Measurements from ENCODE around the gene OR1D2. TPM values are rescaled to one million over a fixed set of nuclear protein-coding genes. Genes with fewer than 3 reads are reported as not detected.

OR1D2 gene
- total RNA-seq, 1 experiment from 2014 or later: not detected

GRCh38 chr17:3039736-3040135, 64.5 kb downstream of the OR1D2 start:
- no peaks in the 10 kb centered on the region for H4K20me1 ChIP-seq (ENCODE audit: insufficient read depth)
- peaks cover 7% of the 10 kb centered on the region; the same call in 1 of the 2 replicates for H3K9me3 ChIP-seq (ENCODE audit: insufficient read depth, low read depth)
- no peaks in the 10 kb centered on the region for H3K36me3 ChIP-seq (ENCODE audit: low read depth)
- peaks cover 3% of the 10 kb centered on the region; the same call in 1 of the 2 replicates for H3F3A ChIP-seq (ENCODE audit: insufficient read depth, low read depth)
- no peak for DNase-seq
- intact Hi-C loops (cut with micrococcal nuclease; ENCODE audit: unreplicated experiment): loop anchor here (10.0 kb wide), 2 partner anchors 785 to 855 kb away; partner anchors contain the start of gene CAMKK1
- peaks cover 5% of the 10 kb centered on the region; the same call in 1 of the 2 replicates for H3K27me3 ChIP-seq (ENCODE audit: insufficient read depth, low read depth)
- no peaks in the 10 kb centered on the region for H3K9me2 ChIP-seq (ENCODE audit: insufficient read depth)
- no peak overlapping the region for H3K27ac ChIP-seq
- no peaks in the 10 kb centered on the region for H3K79me2 ChIP-seq (ENCODE audit: low read depth)
- no TSS peak for BruUV-seq (replicated peaks)
- H2AFZ ChIP-seq: no peak overlapping the region
- no peak for TF ChIP-seq CTCF (conservative IDR thresholded peaks at IDR 0.05)
- TF ChIP-seq EZH2 (IDR thresholded peaks at IDR 0.05; ENCODE audit: low read depth): no peak
- no peaks in the 10 kb centered on the region for H3K4me1 ChIP-seq (replicated peaks; ENCODE audit: insufficient read depth)
- ChIA-PET POLR2A (ENCODE audit: unreplicated experiment) (no interaction called here), CTCF (interaction anchor here (0.7 kb wide), 2 partner anchors 407 to 610 kb away, joined by 4 to 8 read pairs; no protein-coding TSS in a partner anchor)
- no peak overlapping the region for H3K4me3 ChIP-seq
- H3K4me2 ChIP-seq: no peak overlapping the region

- POLR2A ChIA-PET (ENCODE audit: unreplicated experiment): no interaction called here
- no peak overlapping the region for H3K4me3 ChIP-seq
- intact Hi-C loops (cut with micrococcal nuclease; ENCODE audit: unreplicated experiment): no loop called here
- H3K27me3 ChIP-seq (ENCODE audit: insufficient read depth, low read depth): peaks cover 5% of the 10 kb centered on the region; the same call in 1 of the 2 replicates
- no peaks in the 10 kb centered on the region for H3K36me3 ChIP-seq (ENCODE audit: low read depth)
- H3K27ac ChIP-seq: no peak overlapping the region
- H3K79me2 ChIP-seq (ENCODE audit: low read depth): no peaks in the 10 kb centered on the region
- H3K9me2 ChIP-seq (ENCODE audit: insufficient read depth): no peaks in the 10 kb centered on the region
- TF ChIP-seq CTCF (conservative IDR thresholded peaks at IDR 0.05): no peak
- TF ChIP-seq EZH2 (IDR thresholded peaks at IDR 0.05; ENCODE audit: low read depth): no peak
- CTCF ChIA-PET: interaction anchor here (0.7 kb wide), 1 partner anchor 611 kb away, joined by 4 read pairs; no protein-coding TSS in a partner anchor
- H3K4me2 ChIP-seq: no peak overlapping the region
- H3K4me1 ChIP-seq (replicated peaks; ENCODE audit: insufficient read depth): no peaks in the 10 kb centered on the region
- H3F3A ChIP-seq (ENCODE audit: insufficient read depth, low read depth): peaks cover 3% of the 10 kb centered on the region; the same call in 1 of the 2 replicates
- H2AFZ ChIP-seq: no peak overlapping the region
- no peaks in the 10 kb centered on the region for H4K20me1 ChIP-seq (ENCODE audit: insufficient read depth)
- BruUV-seq (replicated peaks): no TSS peak
- H3K9me3 ChIP-seq (ENCODE audit: insufficient read depth, low read depth): peaks cover 3% of the 10 kb centered on the region; the same call in 1 of the 2 replicates
- no peak for DNase-seq
Measured at GRCh38 chr17:3038941-3039340, 65.3 kb downstream of the OR1D2 start.

Other genes starting within 250 kb of the OR1D2 start
- not detected in 2 replicates for gene OR1D5, start 40.8 kb downstream of the OR1D2 start, total RNA-seq (2021)
- gene OR1G1, start 23.1 kb upstream of the OR1D2 start, total RNA-seq (2021): not detected in 2 replicates
- not detected in 2 replicates for gene OR1A2, start 93.1 kb upstream of the OR1D2 start, total RNA-seq (2021)
- gene OR1A1, start 103.2 kb upstream of the OR1D2 start, total RNA-seq (2021): not detected in 2 replicates
- gene OR3A1, start 193.9 kb upstream of the OR1D2 start, total RNA-seq (2021): not detected in 2 replicates

Data from PC-9 (cell line).